Measurements from ENCODE around the gene MPPED2.

GRCh38 chr11:30540781-30541180 lies 45.4 kb downstream of the MPPED2 start:
- TF ChIP-seq CTCF (IDR thresholded peaks at IDR 0.05) (no peak), EP300 (IDR thresholded peaks at IDR 0.05) (no peak), POLR2AphosphoS5 (IDR thresholded peaks at IDR 0.05) (no peak), POLR2A (IDR thresholded peaks at IDR 0.05; ENCODE audit: low read depth) (no peak)

Measured in esophagus muscularis mucosa (tissue), 4 donors.